ENCODE measurements around the gene RASD1.

Gene RASD1

GRCh38 chr17:17496189-17497064, at the start of gene RASD1:
TSS of gene RASD1 (minus strand) at chr17:17496395. CDS start at chr17:17496181, 214 bp downstream.
- DNase-seq = peak; percentile 91

GRCh38 chr17:17545984-17546383, 49.8 kb upstream of the RASD1 start:
- DNase-seq = no peak

- no peak for DNase-seq
These were observed 49.0 kb upstream of the RASD1 start for GRCh38 chr17:17545031-17545820.

GRCh38 chr17:17542906-17543635, 46.9 kb upstream of the RASD1 start:
- DNase-seq = no peak

GRCh38 chr17:17541640-17542001, 45.4 kb upstream of the RASD1 start:
- DNase-seq = no peak

- no peak for DNase-seq
These were observed 44.9 kb upstream of the RASD1 start for GRCh38 chr17:17540935-17541639.

- DNase-seq = peak; percentile 20
These were observed 44.2 kb upstream of the RASD1 start for GRCh38 chr17:17540278-17540906.

- DNase-seq = no peak
These were observed 43.4 kb upstream of the RASD1 start for GRCh38 chr17:17539591-17539990.

- peak; percentile 96 for DNase-seq
These were observed 42.5 kb upstream of the RASD1 start for GRCh38 chr17:17538417-17539391.

GRCh38 chr17:17537311-17538099, 41.3 kb upstream of the RASD1 start:
- DNase-seq = peak; percentile 66

GRCh38 chr17:17536702-17537101, 40.5 kb upstream of the RASD1 start:
- peak; percentile 64 for DNase-seq

- DNase-seq = peak; percentile 61
These were observed 39.8 kb upstream of the RASD1 start for GRCh38 chr17:17535957-17536356.

- DNase-seq = peak; percentile 98
These were observed 37.8 kb upstream of the RASD1 start for GRCh38 chr17:17533901-17534441.

GRCh38 chr17:17532991-17533390, 36.8 kb upstream of the RASD1 start:
- DNase-seq = no peak

- no peak for DNase-seq
These were observed 35.0 kb upstream of the RASD1 start for GRCh38 chr17:17531156-17531555.

GRCh38 chr17:17528696-17529652, 32.8 kb upstream of the RASD1 start:
- peak; percentile 88 for DNase-seq

- no peak for DNase-seq
These were observed 31.8 kb upstream of the RASD1 start for GRCh38 chr17:17527956-17528500.

GRCh38 chr17:17527534-17527933, 31.3 kb upstream of the RASD1 start:
- DNase-seq = no peak
